ENCODE data around the gene FADS6.

Gene FADS6

DNA sequence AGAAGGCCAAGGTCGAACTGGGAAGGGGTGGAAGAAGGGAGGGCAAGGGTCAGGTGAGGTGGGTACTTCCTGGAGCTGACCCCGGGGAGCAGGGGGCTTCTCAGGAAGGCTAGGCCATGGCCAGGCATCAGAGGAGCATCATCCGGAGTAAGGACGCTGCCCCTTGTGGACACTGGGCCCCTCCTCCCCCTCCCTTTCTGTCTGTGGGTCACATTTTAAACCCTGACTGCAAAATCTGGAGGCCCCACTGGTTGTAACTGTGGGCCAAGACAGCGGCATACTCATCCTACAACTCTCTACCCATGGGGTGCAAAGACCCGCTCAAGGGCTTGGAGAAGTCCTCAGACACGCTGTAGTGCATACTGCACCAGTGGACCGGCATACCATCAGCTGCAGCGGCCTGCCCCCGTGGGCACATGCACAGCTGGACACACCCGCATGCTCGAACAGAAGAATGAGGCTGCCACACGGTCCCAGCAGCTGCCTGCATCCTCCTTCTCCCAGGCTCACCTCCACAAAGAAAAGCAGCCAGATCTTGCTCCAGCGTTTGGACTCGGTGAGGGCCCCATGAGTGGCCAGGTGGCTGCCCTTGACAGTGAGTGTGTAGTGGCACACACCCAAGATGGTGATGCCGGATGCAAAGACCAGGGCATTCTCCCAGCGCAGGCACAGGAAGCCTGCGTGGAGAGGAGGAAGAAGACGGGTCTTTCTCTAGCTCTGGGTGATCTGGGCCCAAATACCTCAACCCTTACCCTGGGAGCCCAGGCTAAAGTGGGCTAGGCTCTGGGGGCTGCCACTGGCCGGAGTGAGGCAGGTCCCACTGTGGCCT, 1.2 kb downstream of the FADS6 start:
- no peak for DNase-seq (ENCODE audit: low read depth in 2 of 2)

DNA sequence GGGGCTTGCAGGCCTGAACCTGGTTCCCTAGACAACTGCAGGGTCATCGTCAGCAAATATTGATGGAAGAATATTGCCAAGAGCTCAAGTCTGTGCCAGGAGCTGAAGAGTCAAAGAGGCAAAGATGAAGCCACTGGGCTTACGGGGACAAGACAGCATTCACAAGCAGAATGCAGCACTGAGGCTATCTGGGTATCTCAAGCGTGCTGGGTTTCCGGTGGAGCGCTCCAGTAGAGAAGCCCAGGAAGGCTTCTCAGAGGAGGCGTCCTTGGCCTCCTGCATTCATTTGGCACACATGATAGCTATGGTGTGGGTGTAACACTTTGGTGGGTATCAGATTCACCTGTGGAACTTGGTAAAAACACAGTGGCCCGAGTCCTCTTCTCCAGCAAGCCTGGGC, 2.9 kb downstream of the FADS6 start:
- no peak for DNase-seq (ENCODE audit: low read depth in 2 of 2)

DNA sequence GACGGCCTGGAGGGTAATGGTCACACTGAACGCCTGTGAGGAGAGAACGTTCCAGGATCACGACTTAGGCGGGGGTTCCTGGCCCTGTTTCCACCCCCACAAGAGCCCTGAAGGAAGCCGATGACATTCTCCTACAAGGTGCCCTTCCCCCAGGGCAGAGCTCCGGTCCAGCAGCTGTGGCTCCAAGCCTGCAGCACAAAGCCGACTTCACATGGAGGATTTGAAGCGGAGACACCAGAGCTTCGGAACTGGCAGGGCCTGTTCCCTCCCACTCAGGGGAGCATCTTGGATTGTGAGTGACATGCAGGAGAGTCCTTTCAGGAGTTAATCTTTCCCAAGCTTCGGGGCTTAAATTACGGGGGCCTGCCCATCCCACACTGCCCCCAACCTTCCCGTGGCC, 5.0 kb downstream of the FADS6 start:
- no peak for DNase-seq (ENCODE audit: low read depth in 2 of 2)

GRCh38 chr17:74883241-74883745, 10.1 kb downstream of the FADS6 start:
- no peak for DNase-seq (ENCODE audit: low read depth in 2 of 2)

DNA sequence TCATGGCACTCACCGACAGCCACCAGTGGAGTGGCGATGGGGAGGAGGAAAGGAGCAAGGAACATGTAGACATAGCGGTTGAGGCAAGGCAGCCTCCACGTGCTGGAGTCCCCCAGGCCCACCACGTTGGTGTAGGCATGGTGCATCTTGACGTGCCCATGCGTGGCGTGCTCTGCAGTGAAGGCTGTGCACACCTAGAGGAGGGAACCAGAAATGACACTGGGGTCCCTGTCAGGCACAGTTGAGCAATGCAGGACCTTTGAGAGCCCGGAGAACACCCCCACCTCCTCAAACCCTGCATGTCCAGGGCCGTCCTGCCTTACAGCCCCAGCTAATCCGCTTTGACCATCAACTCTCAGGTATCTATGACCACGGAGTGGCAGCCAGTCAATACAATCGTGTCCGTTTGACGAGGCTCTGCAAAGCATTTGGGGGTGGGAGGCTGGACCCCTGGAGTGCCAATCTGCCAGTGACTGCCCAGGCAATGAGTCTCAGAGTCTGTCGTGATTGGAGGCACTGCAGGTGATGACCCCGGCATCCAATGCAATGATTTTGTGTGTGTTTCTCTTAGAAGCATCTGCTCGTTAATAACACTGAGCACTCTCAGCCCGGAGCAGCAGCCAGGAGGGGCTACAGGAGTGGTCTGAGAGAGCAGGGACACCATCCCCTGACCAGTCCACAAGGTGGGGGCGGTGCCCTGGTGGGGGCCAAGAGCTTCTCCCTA, 10.8 kb downstream of the FADS6 start:
- DNase-seq (ENCODE audit: low read depth in 2 of 2), result no peak

DNA sequence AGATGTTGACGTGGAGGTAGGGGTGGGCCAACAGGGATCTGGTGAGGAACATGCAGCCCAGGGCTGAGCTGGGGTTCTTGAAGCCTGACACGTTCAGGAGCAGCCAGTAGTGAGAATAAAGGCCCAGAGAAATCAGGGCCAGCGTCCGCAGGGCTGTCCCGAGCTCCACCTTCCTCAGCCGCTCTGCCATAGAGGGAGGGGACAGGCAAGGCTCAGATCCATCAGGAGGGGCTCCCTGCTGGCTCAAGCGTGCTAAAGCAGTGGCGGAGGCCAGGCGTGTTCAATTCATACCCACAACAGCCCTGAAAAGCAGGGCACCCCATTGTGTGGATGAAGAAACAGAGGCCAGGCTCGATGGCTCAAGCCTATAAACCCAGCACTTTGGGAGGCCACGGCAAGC, 12.4 kb downstream of the FADS6 start:
- DNase-seq (ENCODE audit: low read depth in 2 of 2), result no peak

- no peak for DNase-seq (ENCODE audit: low read depth in 2 of 2)
These were observed 14.1 kb downstream of the FADS6 start for GRCh38 chr17:74879308-74879707.

DNA sequence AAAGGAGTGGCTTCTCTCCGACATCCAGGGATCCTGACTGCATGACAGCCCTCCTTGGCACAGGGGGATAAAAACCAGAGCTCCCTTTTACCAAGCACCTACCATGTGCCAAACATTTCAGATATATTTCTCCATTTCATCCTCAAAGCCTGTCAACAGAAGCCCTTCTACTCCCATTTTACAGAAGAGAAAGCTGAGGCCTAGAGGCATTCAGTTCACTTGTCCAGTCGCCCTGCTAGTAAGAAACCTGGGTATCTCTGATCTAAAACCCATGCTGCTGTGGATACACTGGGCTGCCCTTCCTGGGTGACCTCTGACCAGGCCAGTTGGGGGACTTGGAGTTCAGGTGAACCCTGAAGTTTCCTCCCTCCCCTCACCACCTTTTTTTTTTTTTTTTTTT, 14.8 kb downstream of the FADS6 start:
- DNase-seq (ENCODE audit: low read depth in 2 of 2), result no peak

- DNase-seq (ENCODE audit: low read depth in 2 of 2), result no peak
These were observed 15.6 kb downstream of the FADS6 start for GRCh38 chr17:74877592-74878548.

DNA sequence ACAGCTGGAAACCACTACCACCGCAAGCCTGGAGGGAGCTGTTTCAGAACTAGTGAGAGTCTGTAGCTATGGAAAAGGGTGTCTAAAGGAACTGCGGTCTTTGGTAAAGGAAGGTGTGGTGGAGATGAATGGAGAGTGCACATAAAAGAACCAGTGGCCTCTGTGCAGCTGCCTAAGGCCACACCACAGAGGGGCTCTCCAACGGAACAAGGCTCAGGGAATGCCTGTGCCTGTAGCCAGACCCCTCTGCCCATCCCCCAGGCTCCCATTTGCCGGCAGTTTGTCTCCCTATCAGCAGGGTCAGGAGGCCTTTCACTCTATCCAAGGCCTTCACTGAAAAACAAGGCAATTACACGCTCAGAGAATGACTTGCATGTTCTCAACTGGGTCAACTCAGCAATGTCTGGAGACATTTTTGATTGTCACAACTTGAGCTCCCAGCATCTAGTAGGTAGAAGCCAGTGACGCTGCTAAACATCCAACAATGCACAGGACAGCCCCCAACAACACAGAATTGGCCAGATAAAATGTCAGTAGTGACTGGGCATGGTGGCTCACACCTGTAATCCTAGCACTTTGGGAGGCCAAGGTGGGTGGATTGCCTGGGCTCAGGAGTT, 17.3 kb downstream of the FADS6 start:
- DNase-seq (ENCODE audit: low read depth in 2 of 2), result no peak

DNA sequence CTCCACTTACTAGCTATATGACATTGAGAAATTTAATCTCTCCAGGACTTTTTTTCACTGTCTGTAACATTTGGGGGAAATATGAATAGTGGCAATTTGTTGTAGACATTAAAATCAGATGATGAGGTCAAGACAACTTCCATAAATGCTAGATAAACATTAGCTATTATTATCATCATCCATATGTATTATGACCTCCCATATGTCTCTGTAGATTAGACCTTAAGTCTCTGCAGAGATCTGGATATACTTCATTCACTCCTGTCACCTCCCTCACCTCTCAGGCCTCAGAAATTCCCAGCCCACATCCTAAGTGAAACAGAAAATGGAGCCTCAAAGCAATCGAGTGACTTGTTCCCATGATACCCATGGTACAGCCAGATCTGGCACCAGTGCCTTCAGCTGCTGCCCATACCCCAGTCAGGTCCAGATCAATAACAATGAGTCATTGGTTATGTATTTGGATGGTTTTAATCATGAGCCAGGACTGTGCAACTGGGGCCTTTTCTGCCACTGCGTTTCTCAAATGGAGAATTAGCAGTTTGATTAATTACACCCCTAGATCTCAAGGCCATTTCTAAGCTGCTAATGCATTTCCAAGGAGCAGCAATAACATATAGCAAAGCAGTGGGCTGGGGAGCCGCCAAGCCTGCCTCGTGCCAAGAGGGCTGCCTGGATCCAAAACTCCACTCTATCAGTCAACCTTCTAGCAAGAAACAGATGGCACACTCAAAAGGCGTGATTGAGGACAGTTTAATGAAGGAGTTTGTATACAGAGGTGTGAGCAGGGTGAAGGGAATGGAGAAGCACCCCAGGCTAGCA, 18.1 kb downstream of the FADS6 start:
- DNase-seq (ENCODE audit: low read depth in 2 of 2), result no peak

DNA sequence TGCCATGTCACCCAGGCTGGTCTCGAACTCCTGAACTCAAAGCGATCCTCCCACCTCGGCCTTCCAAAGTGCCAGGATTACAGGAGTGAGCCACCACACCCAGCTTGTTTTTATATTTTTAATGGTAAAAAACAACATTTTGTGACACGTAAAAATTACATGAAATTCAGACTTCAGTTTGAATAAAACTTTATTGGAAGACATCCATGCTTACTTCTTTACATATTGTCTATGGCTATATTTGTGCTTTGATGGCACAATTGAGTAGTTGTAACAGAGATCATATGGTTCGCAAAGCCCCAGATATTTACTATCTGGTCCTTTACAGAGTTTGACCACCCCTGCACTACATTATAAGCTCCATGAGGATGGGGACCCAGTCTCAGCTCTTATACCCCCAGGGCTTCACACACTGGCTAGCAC, 18.8 kb downstream of the FADS6 start:
- DNase-seq (ENCODE audit: low read depth in 2 of 2), result no peak

GRCh38 chr17:74873874-74874614, 19.4 kb downstream of the FADS6 start:
- DNase-seq (ENCODE audit: low read depth in 2 of 2), result no peak

- peak; percentile 95 to 98 for DNase-seq (ENCODE audit: low read depth in 2 of 2)
These were observed 20.2 kb downstream of the FADS6 start for GRCh38 chr17:74873037-74873873.

DNA sequence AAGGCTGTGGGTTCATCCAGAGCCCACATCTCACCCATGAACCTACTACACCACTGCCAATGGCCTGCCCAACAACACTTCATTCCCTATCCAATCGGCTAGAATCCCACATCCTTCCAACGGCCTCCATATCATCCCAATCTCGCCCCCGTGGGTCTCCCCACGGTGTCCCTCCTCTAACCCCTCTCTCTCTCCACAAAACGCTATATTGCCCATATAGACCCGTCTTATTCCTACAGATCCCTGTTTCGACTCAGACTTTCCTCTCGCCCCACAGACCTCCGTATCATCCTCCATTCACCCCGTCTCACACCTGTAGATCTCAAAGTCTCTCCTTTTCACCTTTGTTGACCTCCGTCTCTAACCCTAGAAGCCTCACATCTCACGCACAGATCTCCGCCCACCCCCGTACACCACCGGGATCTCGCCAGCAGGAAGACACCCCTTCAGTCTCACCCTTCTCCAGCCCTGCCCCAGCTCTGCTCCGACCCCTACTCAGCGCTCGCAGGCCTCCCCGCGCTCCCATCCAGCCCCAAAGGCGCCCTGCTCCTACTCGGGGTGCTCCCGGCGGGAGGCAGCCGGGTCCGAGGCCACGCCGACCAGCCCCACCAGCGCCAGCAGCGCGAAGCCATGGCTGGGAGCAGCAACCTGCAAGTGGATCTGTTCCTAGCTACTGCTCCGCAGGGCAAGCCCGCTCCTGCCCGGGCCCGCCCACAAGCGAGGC, 21.0 kb downstream of the FADS6 start, which contains the start of gene FDXR:
Gene FDXR (minus strand): TSS at position 682 of the 724 bp plus-strand sequence. CDS start 50 bp downstream, at position 632.
- no peak for DNase-seq (ENCODE audit: low read depth in 2 of 2)

DNA sequence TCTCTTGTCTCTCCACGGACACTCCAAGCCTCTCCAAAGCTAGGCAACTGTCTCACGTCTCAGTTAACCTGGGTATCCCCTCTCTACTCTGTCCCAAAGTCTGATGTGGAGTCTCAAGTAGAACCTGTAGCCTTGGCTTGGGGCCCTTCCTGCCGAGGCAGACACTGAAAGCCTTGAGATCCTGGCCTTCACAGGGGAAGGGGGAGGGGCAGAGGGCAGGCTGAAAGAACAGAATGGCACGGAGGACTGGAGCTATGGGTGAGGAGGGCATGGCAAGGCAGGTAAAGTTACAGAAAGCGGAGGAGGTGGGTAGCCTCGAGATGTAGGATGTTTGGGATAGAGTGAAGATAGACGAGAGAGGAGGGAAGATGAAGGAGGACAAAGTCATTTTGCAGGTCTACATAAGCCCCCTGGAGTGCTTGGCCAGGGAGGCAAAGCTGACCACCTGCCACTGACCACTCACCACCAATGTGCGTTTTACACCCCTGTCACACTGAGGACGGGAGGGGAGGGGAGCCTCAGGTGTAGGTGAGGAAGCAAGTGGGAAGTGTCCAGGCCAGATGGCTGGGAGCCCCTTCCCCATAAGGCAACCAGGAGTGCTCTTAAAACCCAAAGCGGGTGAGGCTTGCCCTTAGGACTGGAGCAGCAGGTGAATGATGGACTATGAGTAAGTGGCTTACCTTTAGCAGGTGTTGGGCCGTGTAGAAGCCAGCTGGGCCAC, 21.9 kb downstream of the FADS6 start:
- no peak for DNase-seq (ENCODE audit: low read depth in 2 of 2)

DNA sequence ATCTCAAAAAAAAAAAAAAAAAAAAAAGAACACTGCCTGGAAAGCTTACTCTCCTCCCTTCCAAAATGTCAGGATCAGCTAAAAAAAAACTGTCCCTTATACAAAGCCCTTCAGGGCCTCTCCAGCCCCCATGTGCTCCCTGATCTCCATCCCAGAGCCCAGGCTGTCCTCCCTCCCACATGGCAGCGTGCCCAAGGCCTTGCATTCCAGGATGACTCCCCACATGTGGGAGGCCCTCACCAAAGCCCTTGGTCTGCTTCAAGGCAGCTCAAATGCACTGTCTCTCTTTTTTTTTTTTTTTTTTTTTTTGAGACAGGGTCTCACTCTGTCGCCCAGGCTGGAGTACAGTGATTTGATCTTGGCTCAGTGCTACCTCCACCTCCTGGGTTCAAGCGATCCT, 22.9 kb downstream of the FADS6 start:
- DNase-seq (ENCODE audit: low read depth in 2 of 2), result no peak

All from stimulated activated CD8-positive, alpha-beta memory T cell treated with anti-CD3 and anti-CD28 coated beads, Interleukin-2, amount 100 ng/mL, for 48 hours (primary cell).